ENCODE results near the gene RNPS1. TPM values are rescaled to one million over a fixed set of nuclear protein-coding genes. Genes with fewer than 3 reads are reported as not detected.
"Not testable (repeated sequence)": the region's sequence is repeated elsewhere in the genome, so short reads cannot be mapped to it uniquely, and the experiment has no call there.

The RNPS1 gene
- total RNA-seq, 1 donor from 2014 or later = 369 TPM

GRCh38 chr16:2260250-2260649 lies 7.7 kb downstream of the RNPS1 start:
- peaks cover 85% of the 10 kb centered on the region for H3K36me3 Mint-ChIP-seq (ENCODE audit: low read depth)
- intact Hi-C loops (cut with micrococcal nuclease) = loop anchor here (10.0 kb wide), 1 partner anchor 255 kb away; the partner anchor contains the start of gene ATP6V0C
- H3K27me3 Mint-ChIP-seq (ENCODE audit: low read depth) = no peaks in the 10 kb centered on the region
- no peak for DNase-seq (ENCODE audit: low spot score)
- H3K27ac Mint-ChIP-seq = no peak overlapping the region
- H3K4me1 Mint-ChIP-seq (ENCODE audit: low read depth) = peaks cover 17% of the 10 kb centered on the region
- no peak overlapping the region for H3K4me3 Mint-ChIP-seq (ENCODE audit: low read depth)
- no peaks in the 10 kb centered on the region for H3K9me3 Mint-ChIP-seq

GRCh38 chr16:2258530-2258929 lies 9.4 kb downstream of the RNPS1 start:
- intact Hi-C loops (cut with micrococcal nuclease) = loop anchor here (10.0 kb wide), 1 partner anchor 234 kb away; the partner anchor contains the start of gene NHERF2
- not testable (repeated sequence) for H3K27ac Mint-ChIP-seq; H3K27me3 Mint-ChIP-seq (ENCODE audit: low read depth); H3K4me3 Mint-ChIP-seq (ENCODE audit: low read depth); H3K9me3 Mint-ChIP-seq; H3K4me1 Mint-ChIP-seq (ENCODE audit: low read depth); DNase-seq (ENCODE audit: low spot score)
- peaks cover 80% of the 10 kb centered on the region for H3K36me3 Mint-ChIP-seq (ENCODE audit: low read depth)

DNA sequence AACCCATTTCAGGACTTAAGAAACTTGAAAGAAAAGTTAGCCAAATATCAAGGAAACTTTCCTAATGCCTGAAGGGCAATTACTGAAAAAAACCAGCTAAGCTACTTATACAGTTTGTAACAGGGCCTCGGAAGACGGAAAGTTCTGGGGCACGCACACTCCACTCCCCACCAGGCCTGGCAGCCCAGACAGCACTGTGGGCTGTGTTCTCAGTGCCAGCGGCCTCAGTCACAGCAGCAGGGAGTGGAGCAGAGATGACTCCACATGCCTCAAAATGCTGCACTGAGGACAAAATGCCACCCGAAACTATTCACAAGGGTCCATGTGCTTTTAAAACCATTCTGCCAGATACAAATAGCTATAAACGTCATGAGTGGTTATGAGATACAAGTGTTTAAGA lies 10.2 kb downstream of the RNPS1 start:
- Mint-ChIP-seq H3K27me3 (ENCODE audit: low read depth) (no peaks in the 10 kb centered on the region), H3K9me3 (no peaks in the 10 kb centered on the region), H3K4me1 (ENCODE audit: low read depth) (peaks cover 8% of the 10 kb centered on the region), H3K4me3 (ENCODE audit: low read depth) (no peak overlapping the region), H3K36me3 (ENCODE audit: low read depth) (peaks cover 81% of the 10 kb centered on the region), H3K27ac (no peak overlapping the region)
- DNase-seq (ENCODE audit: low spot score) = no peak
- intact Hi-C loops (cut with micrococcal nuclease) = loop anchor here (10.0 kb wide), 1 partner anchor 233 kb away; the partner anchor contains the start of gene NHERF2

- peak overlapping the region; percentile 25 for H3K27ac Mint-ChIP-seq
- H3K36me3 Mint-ChIP-seq (ENCODE audit: low read depth) = peaks cover 76% of the 10 kb centered on the region
These were observed 11.3 kb downstream of the RNPS1 start for GRCh38 chr16:2256531-2257140.

DNA sequence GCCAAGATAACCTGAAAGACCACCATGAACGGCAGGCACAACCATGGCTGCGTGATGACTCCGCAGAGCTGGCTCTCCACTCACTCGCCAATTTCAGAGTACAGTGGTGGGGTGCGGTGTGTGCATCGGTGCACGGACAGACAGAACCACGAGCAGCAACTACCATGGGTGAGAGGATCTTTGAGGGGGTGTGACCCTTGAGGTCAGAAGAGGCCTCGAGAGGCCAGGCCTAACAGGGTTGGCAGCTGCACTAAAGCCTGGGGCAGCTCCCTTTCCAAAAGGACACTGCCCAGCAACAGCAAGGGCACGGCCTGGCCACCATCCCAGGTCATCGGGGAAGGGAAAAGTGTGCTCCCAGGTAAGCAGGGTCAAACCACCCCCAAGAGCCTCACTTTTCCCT lies 14.6 kb downstream of the RNPS1 start:
- intact Hi-C loops (cut with micrococcal nuclease) = loop anchor here (10.0 kb wide), 1 partner anchor 228 kb away; the partner anchor contains the start of gene NHERF2

More at GRCh38 chr16:2256531-2257140, 11.3 kb downstream of the RNPS1 start:
- H3K9me3 Mint-ChIP-seq = no peaks in the 10 kb centered on the region
- peaks cover 3% of the 10 kb centered on the region for H3K4me1 Mint-ChIP-seq (ENCODE audit: low read depth)
- no peaks in the 10 kb centered on the region for H3K27me3 Mint-ChIP-seq (ENCODE audit: low read depth)
- intact Hi-C loops (cut with micrococcal nuclease) = loop anchor here (10.0 kb wide), 1 partner anchor 232 kb away; the partner anchor contains the start of gene NHERF2
- DNase-seq (ENCODE audit: low spot score) = no peak
- H3K4me3 Mint-ChIP-seq (ENCODE audit: low read depth) = no peak overlapping the region

DNA sequence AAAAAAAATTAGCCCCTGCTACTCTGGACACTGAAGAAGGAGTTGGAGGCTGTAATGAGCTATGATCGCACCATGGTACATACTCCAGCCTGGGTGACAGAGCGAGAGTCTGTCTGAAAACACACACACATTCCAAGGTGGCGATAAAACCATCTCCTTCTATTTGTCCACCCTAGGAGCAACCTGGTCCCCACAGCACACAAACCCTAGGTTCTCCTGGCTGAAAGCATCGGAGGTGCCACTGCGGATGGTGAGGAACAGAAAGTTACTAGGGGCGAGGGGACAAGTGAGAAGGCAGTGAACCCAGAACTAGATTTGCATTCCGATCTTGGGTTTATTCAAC lies 15.1 kb downstream of the RNPS1 start:
- intact Hi-C loops (cut with micrococcal nuclease) = loop anchor here (10.0 kb wide), 1 partner anchor 228 kb away; the partner anchor contains the start of gene NHERF2

More for the DNA sequence above, 14.6 kb downstream of the RNPS1 start:
- Mint-ChIP-seq H3K9me3 (no peaks in the 10 kb centered on the region), H3K27ac (no peak overlapping the region), H3K36me3 (ENCODE audit: low read depth) (peaks cover 55% of the 10 kb centered on the region), H3K4me1 (ENCODE audit: low read depth) (peaks cover 1% of the 10 kb centered on the region), H3K4me3 (ENCODE audit: low read depth) (no peak overlapping the region), H3K27me3 (ENCODE audit: low read depth) (no peaks in the 10 kb centered on the region)
- no peak for DNase-seq (ENCODE audit: low spot score)

GRCh38 chr16:2251296-2252111 lies 16.4 kb downstream of the RNPS1 start, which contains the start of gene ECI1:
Gene ECI1, minus strand, starts transcription at chr16:2251587. Its CDS starts 21 bp downstream, at chr16:2251566.
- peaks cover 39% of the 10 kb centered on the region for H3K36me3 Mint-ChIP-seq (ENCODE audit: low read depth)
- H3K4me3 Mint-ChIP-seq (ENCODE audit: low read depth) = peak within 1 kb of the TSS; percentile 91
- H3K9me3 Mint-ChIP-seq = no peaks in the 10 kb centered on the region
- intact Hi-C loops (cut with micrococcal nuclease) = loop anchor here (1.0 to 10.0 kb wide), 2 partner anchors 17 to 227 kb away; partner anchors contain the start of genes NHERF2 and RNPS1
- peaks cover 1% of the 10 kb centered on the region for H3K4me1 Mint-ChIP-seq (ENCODE audit: low read depth)
- DNase-seq (ENCODE audit: low spot score) = peak; percentile 81
- peak within 1 kb of the TSS; percentile 91 for H3K27ac Mint-ChIP-seq
- no peaks in the 10 kb centered on the region for H3K27me3 Mint-ChIP-seq (ENCODE audit: low read depth)

More for the DNA sequence above, 15.1 kb downstream of the RNPS1 start:
- Mint-ChIP-seq H3K9me3 (no peaks in the 10 kb centered on the region), H3K4me1 (ENCODE audit: low read depth) (peaks cover 1% of the 10 kb centered on the region), H3K36me3 (ENCODE audit: low read depth) (peaks cover 50% of the 10 kb centered on the region), H3K27ac (peak overlapping the region; percentile 49), H3K27me3 (ENCODE audit: low read depth) (no peaks in the 10 kb centered on the region), H3K4me3 (ENCODE audit: low read depth) (no peak overlapping the region)
- no peak for DNase-seq (ENCODE audit: low spot score)

GRCh38 chr16:2250652-2251295 lies 17.2 kb downstream of the RNPS1 start:
- Mint-ChIP-seq H3K27ac (peak overlapping the region; percentile 91), H3K36me3 (ENCODE audit: low read depth) (peaks cover 35% of the 10 kb centered on the region), H3K4me3 (ENCODE audit: low read depth) (peak overlapping the region; percentile 91), H3K9me3 (no peaks in the 10 kb centered on the region), H3K4me1 (ENCODE audit: low read depth) (peaks cover 1% of the 10 kb centered on the region), H3K27me3 (ENCODE audit: low read depth) (no peaks in the 10 kb centered on the region)
- DNase-seq (ENCODE audit: low spot score) = peak; percentile 41
- intact Hi-C loops (cut with micrococcal nuclease) = loop anchor here (1.0 to 10.0 kb wide), 2 partner anchors 18 to 226 kb away; partner anchors contain the start of genes NHERF2 and RNPS1

GRCh38 chr16:2246301-2246885 lies 21.5 kb downstream of the RNPS1 start:
- H3K27me3 Mint-ChIP-seq (ENCODE audit: low read depth) = no peaks in the 10 kb centered on the region
- H3K4me1 Mint-ChIP-seq (ENCODE audit: low read depth) = peaks cover 1% of the 10 kb centered on the region
- DNase-seq (ENCODE audit: low spot score) = no peak
- intact Hi-C loops (cut with micrococcal nuclease) = no loop called here
- H3K4me3 Mint-ChIP-seq (ENCODE audit: low read depth) = no peak overlapping the region
- no peaks in the 10 kb centered on the region for H3K9me3 Mint-ChIP-seq
- peaks cover 14% of the 10 kb centered on the region for H3K36me3 Mint-ChIP-seq (ENCODE audit: low read depth)
- no peak overlapping the region for H3K27ac Mint-ChIP-seq

GRCh38 chr16:2244926-2245795 lies 22.8 kb downstream of the RNPS1 start:
- Mint-ChIP-seq H3K27ac (no peak overlapping the region), H3K36me3 (ENCODE audit: low read depth) (peaks cover 11% of the 10 kb centered on the region), H3K27me3 (ENCODE audit: low read depth) (no peaks in the 10 kb centered on the region), H3K4me1 (ENCODE audit: low read depth) (peaks cover 1% of the 10 kb centered on the region), H3K4me3 (ENCODE audit: low read depth) (no peak overlapping the region), H3K9me3 (no peaks in the 10 kb centered on the region)
- intact Hi-C loops (cut with micrococcal nuclease) = no loop called here
- DNase-seq (ENCODE audit: low spot score) = no peak

- DNase-seq (ENCODE audit: low spot score) = no peak
- H3K36me3 Mint-ChIP-seq (ENCODE audit: low read depth) = peaks cover 15% of the 10 kb centered on the region
- no peaks in the 10 kb centered on the region for H3K27me3 Mint-ChIP-seq (ENCODE audit: low read depth)
- H3K4me1 Mint-ChIP-seq (ENCODE audit: low read depth) = no peaks in the 10 kb centered on the region
- no peak overlapping the region for H3K27ac Mint-ChIP-seq
- intact Hi-C loops (cut with micrococcal nuclease) = no loop called here
- no peak overlapping the region for H3K4me3 Mint-ChIP-seq (ENCODE audit: low read depth)
- H3K9me3 Mint-ChIP-seq = no peaks in the 10 kb centered on the region
These were observed 23.6 kb downstream of the RNPS1 start for GRCh38 chr16:2244301-2244700.

All from activated T-helper 2 cell treated with anti-CD3 and anti-CD28 coated beads, Interferon-gamma antibody, Interleukin-2, Interleukin-4, amounts not matched to agents 10 μg/mL and 5 μg/mL and 100 μg/mL, durations not matched to agents 14 hours and 24 hours and 36 hours (primary cell).